Type B pancreatic cell (in vitro differentiated cells): ENCODE measurements around the gene ALX4. TPM values are rescaled to one million over a fixed set of nuclear protein-coding genes. Genes with fewer than 3 reads are reported as not detected.

ENCODE experiments used
- DNase-seq: peaks from one replicate; pipeline ENCODE4 v3.0.0; 2021; ENCODE audit warnings: mixed read lengths; ENCODE audit not compliant: unreplicated experiment; ENCODE audit errors: extremely low spot score
- H3K27ac Mint-ChIP-seq: 2 replicates; pipeline ENCODE4 v1.8.0; 2021; ENCODE audit warnings: mild to moderate bottlenecking, mixed read lengths
- H3K27me3 Mint-ChIP-seq: 2 replicates; pipeline ENCODE4 v1.8.0; 2021; ENCODE audit warnings: mixed read lengths
- H3K36me3 Mint-ChIP-seq: 2 replicates; pipeline ENCODE4 v1.8.0; 2021; ENCODE audit warnings: mixed read lengths
- H3K4me1 Mint-ChIP-seq: one replicate; pipeline ENCODE4 v1.8.0; 2021; ENCODE audit warnings: mixed read lengths; ENCODE audit not compliant: unreplicated experiment
- H3K4me3 Mint-ChIP-seq: 2 replicates; pipeline ENCODE4 v1.8.0; 2021; ENCODE audit warnings: mild to moderate bottlenecking, mixed read lengths
- H3K9me3 Mint-ChIP-seq: 2 replicates; pipeline ENCODE4 v1.8.0; 2021; ENCODE audit warnings: mixed read lengths
- CTCF ChIP-seq: fragments of 200-600 bp; sonication (generic); conservative IDR thresholded peaks from 2 replicates; pipeline ENCODE4 v1.5.0; 2021; ENCODE audit warnings: antibody characterized with exemption, mild to moderate bottlenecking
- total RNA-seq: library from RNA; stranded (reverse); gene quantifications from 2 replicates; pipeline ENCODE4 v1.2.1, GENCODE V29; 2021; ENCODE audit warnings: low replicate concordance

The ALX4 gene
- total RNA-seq, 1 donor from 2014 or later: 11.6 TPM

DNA sequence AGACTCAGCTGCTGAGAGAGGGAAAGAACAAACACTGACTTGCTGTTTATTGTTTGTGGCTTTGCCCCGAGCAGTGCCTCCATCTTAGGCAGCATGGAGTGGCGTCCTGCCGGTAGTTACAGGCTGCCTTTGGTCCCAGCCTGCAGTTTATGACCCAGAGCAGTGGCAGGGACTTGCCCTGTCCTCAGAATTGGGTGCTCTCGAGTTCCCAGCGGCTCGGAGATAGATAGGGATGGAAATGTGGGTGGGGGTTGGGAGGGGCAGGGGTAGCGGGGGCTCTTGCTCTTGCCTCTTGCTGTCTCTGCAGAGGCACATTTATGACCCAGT, 3.1 kb downstream of the ALX4 start:
- H3K4me1 Mint-ChIP-seq: peaks cover 30% of the 10 kb centered on the region

DNA sequence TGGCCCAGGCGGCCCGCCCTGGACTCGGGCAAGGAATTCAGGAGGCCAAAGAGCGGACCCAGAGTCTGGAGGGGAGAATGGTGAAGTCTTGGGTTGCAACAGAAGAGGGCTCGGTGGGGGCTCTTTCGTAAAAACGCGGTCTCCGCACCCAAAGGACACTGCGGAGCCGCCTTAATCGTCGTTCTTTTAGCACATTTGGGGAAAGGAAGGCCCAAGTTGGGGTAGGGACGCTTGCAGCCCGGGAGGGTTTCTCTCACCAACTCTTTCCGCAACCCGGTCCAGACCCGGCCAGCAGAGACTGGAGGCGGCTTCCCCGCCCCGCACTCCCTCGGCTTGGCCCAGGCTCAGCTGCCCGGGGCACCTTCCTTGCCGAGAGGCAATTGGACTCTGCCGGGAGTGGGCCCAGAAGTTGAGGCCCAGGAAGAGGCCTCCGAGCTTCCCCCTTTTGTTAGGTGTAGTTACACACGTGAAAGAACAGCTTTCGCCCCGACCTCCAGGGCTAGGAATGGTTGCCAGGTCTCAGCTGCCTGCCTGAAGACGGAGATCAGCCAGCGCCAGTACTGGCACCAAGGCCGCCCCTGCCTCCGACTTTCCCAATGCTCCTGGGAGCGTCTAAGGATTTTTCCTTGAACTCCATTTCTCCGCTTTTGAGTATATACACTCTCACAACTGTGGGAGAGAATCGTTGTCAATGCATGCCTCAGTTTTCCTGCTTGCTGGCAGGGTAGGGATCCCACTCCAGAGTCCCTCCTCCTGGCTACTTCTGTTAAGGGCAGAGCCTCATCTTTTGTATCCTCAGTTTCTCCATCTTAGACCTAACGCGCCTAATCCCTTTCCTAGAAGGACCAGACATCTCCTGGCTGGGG, 3.7 kb downstream of the ALX4 start:
- no peaks in the 10 kb centered on the region for H3K9me3 Mint-ChIP-seq
- peak overlapping the region; percentile 18 for H3K27ac Mint-ChIP-seq
- no peak for DNase-seq
- H3K4me3 Mint-ChIP-seq: peak overlapping the region; percentile 86
- H3K27me3 Mint-ChIP-seq: peaks cover 97% of the 10 kb centered on the region
- no peak for TF ChIP-seq CTCF
- H3K36me3 Mint-ChIP-seq: peaks cover 4% of the 10 kb centered on the region
- H3K4me1 Mint-ChIP-seq: peaks cover 26% of the 10 kb centered on the region

More for the DNA sequence above, 3.1 kb downstream of the ALX4 start:
- no peak for TF ChIP-seq CTCF
- peak overlapping the region; percentile 86 for H3K4me3 Mint-ChIP-seq
- H3K36me3 Mint-ChIP-seq: peaks cover 4% of the 10 kb centered on the region
- H3K9me3 Mint-ChIP-seq: no peaks in the 10 kb centered on the region
- H3K27me3 Mint-ChIP-seq: peaks cover 97% of the 10 kb centered on the region
- DNase-seq: no peak
- no peak overlapping the region for H3K27ac Mint-ChIP-seq

- peaks cover 95% of the 10 kb centered on the region for H3K27me3 Mint-ChIP-seq
- peak overlapping the region; percentile 86 for H3K4me3 Mint-ChIP-seq
Observed at GRCh38 chr11:44305470-44306051, 4.4 kb downstream of the ALX4 start.

GRCh38 chr11:44305026-44305469, 4.9 kb downstream of the ALX4 start:
- no peak for TF ChIP-seq CTCF
- peak overlapping the region; percentile 18 for H3K27ac Mint-ChIP-seq
- H3K4me1 Mint-ChIP-seq: peaks cover 25% of the 10 kb centered on the region
- H3K36me3 Mint-ChIP-seq: peaks cover 4% of the 10 kb centered on the region
- peaks cover 95% of the 10 kb centered on the region for H3K27me3 Mint-ChIP-seq
- H3K4me3 Mint-ChIP-seq: peak overlapping the region; percentile 86
- H3K9me3 Mint-ChIP-seq: no peaks in the 10 kb centered on the region
- DNase-seq: no peak

More at GRCh38 chr11:44305470-44306051, 4.4 kb downstream of the ALX4 start:
- DNase-seq: no peak
- no peak for TF ChIP-seq CTCF
- Mint-ChIP-seq H3K4me1 (peaks cover 25% of the 10 kb centered on the region), H3K36me3 (peaks cover 4% of the 10 kb centered on the region), H3K9me3 (no peaks in the 10 kb centered on the region), H3K27ac (peak overlapping the region; percentile 18)

DNA sequence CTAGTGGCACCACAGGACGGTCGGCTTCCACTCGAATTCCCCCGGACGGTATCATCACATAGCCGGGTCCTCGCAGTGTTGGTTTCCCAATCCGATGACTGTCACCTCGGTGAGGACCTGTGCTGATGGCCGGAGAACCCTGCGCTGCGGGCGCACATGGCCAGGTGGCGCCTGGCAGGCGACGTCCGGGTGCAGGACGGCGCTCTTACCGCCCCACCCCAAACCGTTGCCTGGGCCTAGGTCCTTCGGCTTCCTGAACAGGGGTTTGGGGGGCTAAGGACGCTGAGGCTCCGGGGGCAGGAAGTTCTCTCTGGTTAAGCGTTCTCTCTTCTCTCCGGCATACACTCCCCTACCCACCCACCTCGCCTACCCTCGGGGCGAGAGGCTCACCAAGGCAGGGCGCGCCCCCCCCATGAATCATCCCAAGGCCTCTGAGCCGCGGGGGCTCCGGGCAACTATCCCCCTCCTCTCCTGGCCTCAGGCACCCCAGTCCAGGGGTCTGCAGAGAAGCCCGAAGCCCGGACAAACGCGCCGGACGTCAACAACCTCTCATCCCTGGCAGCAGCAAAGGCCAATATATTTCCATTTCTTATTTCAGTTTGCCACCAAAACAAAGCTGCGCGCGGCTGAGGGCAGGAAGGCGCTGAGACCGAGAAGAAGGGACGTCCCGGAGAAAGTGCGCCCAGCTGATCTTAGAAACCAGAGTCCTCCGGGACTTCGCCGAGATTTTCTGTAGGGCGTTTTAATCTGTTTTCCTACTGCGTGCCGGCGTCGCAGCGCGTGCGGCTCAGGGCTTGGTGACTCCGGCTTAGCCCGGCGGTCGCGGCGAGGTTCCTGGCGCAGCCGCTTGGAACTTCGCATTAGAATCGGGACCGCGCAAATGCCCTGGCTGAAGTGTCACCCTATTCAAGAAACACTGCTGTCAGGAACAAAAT, 5.6 kb downstream of the ALX4 start:
- peak overlapping the region; percentile 86 for H3K4me3 Mint-ChIP-seq
- H3K9me3 Mint-ChIP-seq: no peaks in the 10 kb centered on the region
- H3K4me1 Mint-ChIP-seq: peaks cover 25% of the 10 kb centered on the region
- no peak for TF ChIP-seq CTCF
- H3K27ac Mint-ChIP-seq: no peak overlapping the region
- DNase-seq: no peak
- H3K27me3 Mint-ChIP-seq: peaks cover 95% of the 10 kb centered on the region
- peaks cover 4% of the 10 kb centered on the region for H3K36me3 Mint-ChIP-seq
